Measurements from ENCODE around the gene ATXN1.
"Not testable (repeated sequence)": the region's sequence is repeated elsewhere in the genome, so short reads cannot be mapped to it uniquely, and the experiment has no call there.

The ATXN1 gene

GRCh38 chr6:16399158-16399557, 362.1 kb downstream of the ATXN1 start:
- Mint-ChIP-seq H3K27me3 (no peaks in the 10 kb centered on the region), H3K27ac (no peak overlapping the region), H3K4me1 (no peaks in the 10 kb centered on the region), H3K36me3 (peaks cover 10% of the 10 kb centered on the region), H3K9me3 (no peaks in the 10 kb centered on the region), H3K4me3 (no peak overlapping the region)

GRCh38 chr6:16398587-16398986, 362.7 kb downstream of the ATXN1 start:
- no peak overlapping the region for H3K4me3 Mint-ChIP-seq
- H3K9me3 Mint-ChIP-seq = no peaks in the 10 kb centered on the region
- peaks cover 8% of the 10 kb centered on the region for H3K36me3 Mint-ChIP-seq

GRCh38 chr6:16397623-16398022, 363.6 kb downstream of the ATXN1 start:
- H3K4me3 Mint-ChIP-seq = no peak overlapping the region
- no peaks in the 10 kb centered on the region for H3K4me1 Mint-ChIP-seq
- no peak overlapping the region for H3K27ac Mint-ChIP-seq
- H3K27me3 Mint-ChIP-seq = no peaks in the 10 kb centered on the region
- peaks cover 5% of the 10 kb centered on the region for H3K36me3 Mint-ChIP-seq
- H3K9me3 Mint-ChIP-seq = no peaks in the 10 kb centered on the region

More at GRCh38 chr6:16398587-16398986, 362.7 kb downstream of the ATXN1 start:
- Mint-ChIP-seq H3K4me1 (no peaks in the 10 kb centered on the region), H3K27ac (no peak overlapping the region), H3K27me3 (no peaks in the 10 kb centered on the region)

- Mint-ChIP-seq H3K27me3 (no peaks in the 10 kb centered on the region), H3K9me3 (no peaks in the 10 kb centered on the region), H3K36me3 (peaks cover 5% of the 10 kb centered on the region), H3K27ac (no peak overlapping the region), H3K4me3 (no peak overlapping the region), H3K4me1 (no peaks in the 10 kb centered on the region)
Measured at GRCh38 chr6:16396497-16397319, 364.6 kb downstream of the ATXN1 start.

- Mint-ChIP-seq H3K27me3 (no peaks in the 10 kb centered on the region), H3K9me3 (no peaks in the 10 kb centered on the region), H3K27ac (no peak overlapping the region), H3K4me3 (no peak overlapping the region), H3K4me1 (no peaks in the 10 kb centered on the region), H3K36me3 (peaks cover 1% of the 10 kb centered on the region)
Measured at GRCh38 chr6:16394632-16395031, 366.6 kb downstream of the ATXN1 start.

GRCh38 chr6:16393326-16393725, 367.9 kb downstream of the ATXN1 start:
- peaks cover 3% of the 10 kb centered on the region for H3K36me3 Mint-ChIP-seq
- H3K4me1 Mint-ChIP-seq = no peaks in the 10 kb centered on the region
- no peak overlapping the region for H3K4me3 Mint-ChIP-seq
- no peak overlapping the region for H3K27ac Mint-ChIP-seq
- no peaks in the 10 kb centered on the region for H3K27me3 Mint-ChIP-seq
- H3K9me3 Mint-ChIP-seq = no peaks in the 10 kb centered on the region

- Mint-ChIP-seq H3K4me1 (no peaks in the 10 kb centered on the region), H3K9me3 (no peaks in the 10 kb centered on the region), H3K36me3 (peaks cover 3% of the 10 kb centered on the region), H3K27me3 (no peaks in the 10 kb centered on the region), H3K4me3 (no peak overlapping the region), H3K27ac (no peak overlapping the region)
Measured at GRCh38 chr6:16392010-16392409, 369.2 kb downstream of the ATXN1 start.

- no peaks in the 10 kb centered on the region for H3K4me1 Mint-ChIP-seq
- H3K27ac Mint-ChIP-seq = no peak overlapping the region
- peaks cover 3% of the 10 kb centered on the region for H3K36me3 Mint-ChIP-seq
- no peak overlapping the region for H3K4me3 Mint-ChIP-seq
- no peaks in the 10 kb centered on the region for H3K27me3 Mint-ChIP-seq
- no peaks in the 10 kb centered on the region for H3K9me3 Mint-ChIP-seq
Measured at GRCh38 chr6:16391451-16391912, 369.8 kb downstream of the ATXN1 start.

GRCh38 chr6:16390909-16391450, 370.3 kb downstream of the ATXN1 start:
- H3K4me3 Mint-ChIP-seq, H3K9me3 Mint-ChIP-seq, H3K27me3 Mint-ChIP-seq, H3K27ac Mint-ChIP-seq, H3K4me1 Mint-ChIP-seq, H3K36me3 Mint-ChIP-seq: not testable (repeated sequence)

GRCh38 chr6:16389642-16390041, 371.6 kb downstream of the ATXN1 start:
- Mint-ChIP-seq H3K36me3 (peaks cover 7% of the 10 kb centered on the region), H3K27me3 (no peaks in the 10 kb centered on the region), H3K4me3 (no peak overlapping the region), H3K4me1 (no peaks in the 10 kb centered on the region), H3K9me3 (no peaks in the 10 kb centered on the region), H3K27ac (no peak overlapping the region)

- H3K36me3 Mint-ChIP-seq = peaks cover 7% of the 10 kb centered on the region
Measured at GRCh38 chr6:16388488-16388887, 372.8 kb downstream of the ATXN1 start.

GRCh38 chr6:16386057-16386456, 375.2 kb downstream of the ATXN1 start:
- Mint-ChIP-seq H3K27me3 (no peaks in the 10 kb centered on the region), H3K27ac (no peak overlapping the region), H3K9me3 (no peaks in the 10 kb centered on the region), H3K4me1 (no peaks in the 10 kb centered on the region), H3K36me3 (peaks cover 7% of the 10 kb centered on the region), H3K4me3 (no peak overlapping the region)

More at GRCh38 chr6:16388488-16388887, 372.8 kb downstream of the ATXN1 start:
- no peak overlapping the region for H3K4me3 Mint-ChIP-seq
- no peak overlapping the region for H3K27ac Mint-ChIP-seq
- H3K27me3 Mint-ChIP-seq = no peaks in the 10 kb centered on the region
- H3K9me3 Mint-ChIP-seq = no peaks in the 10 kb centered on the region
- no peaks in the 10 kb centered on the region for H3K4me1 Mint-ChIP-seq

GRCh38 chr6:16383607-16384206, 377.6 kb downstream of the ATXN1 start:
- H3K4me1 Mint-ChIP-seq = no peaks in the 10 kb centered on the region
- H3K27me3 Mint-ChIP-seq = no peaks in the 10 kb centered on the region
- H3K9me3 Mint-ChIP-seq = no peaks in the 10 kb centered on the region
- H3K36me3 Mint-ChIP-seq = peaks cover 7% of the 10 kb centered on the region
- H3K27ac Mint-ChIP-seq = no peak overlapping the region
- no peak overlapping the region for H3K4me3 Mint-ChIP-seq

- H3K36me3 Mint-ChIP-seq, H3K27ac Mint-ChIP-seq, H3K27me3 Mint-ChIP-seq, H3K4me1 Mint-ChIP-seq, H3K4me3 Mint-ChIP-seq, H3K9me3 Mint-ChIP-seq: not testable (repeated sequence)
Measured at GRCh38 chr6:16381968-16382367, 379.3 kb downstream of the ATXN1 start.

- no peaks in the 10 kb centered on the region for H3K9me3 Mint-ChIP-seq
- H3K36me3 Mint-ChIP-seq = peaks cover 6% of the 10 kb centered on the region
- no peak overlapping the region for H3K4me3 Mint-ChIP-seq
- H3K4me1 Mint-ChIP-seq = no peaks in the 10 kb centered on the region
- H3K27me3 Mint-ChIP-seq = no peaks in the 10 kb centered on the region
- no peak overlapping the region for H3K27ac Mint-ChIP-seq
Measured at GRCh38 chr6:16380220-16380809, 380.9 kb downstream of the ATXN1 start.

GRCh38 chr6:16378360-16378759, 382.9 kb downstream of the ATXN1 start:
- H3K27me3 Mint-ChIP-seq, H3K36me3 Mint-ChIP-seq, H3K9me3 Mint-ChIP-seq, H3K27ac Mint-ChIP-seq, H3K4me3 Mint-ChIP-seq, H3K4me1 Mint-ChIP-seq: not testable (repeated sequence)

Measured in activated naive CD4-positive, alpha-beta T cell treated with anti-CD3 and anti-CD28 coated beads, Interleukin-2, amount 50 U/mL, for 24 hours (primary cell).